CD4-positive, alpha-beta T cell treated with Interleukin-10 for 1 hour (primary cell): ENCODE measurements around the gene FGFR3.
A peak's percentile ranks its signal among the peaks of the same experiment; 100 is the strongest.

Experiments used
- DNase-seq: peaks from one replicate; pipeline ENCODE4 v3.0.0-alpha.2; 2020

Gene FGFR3

DNA sequence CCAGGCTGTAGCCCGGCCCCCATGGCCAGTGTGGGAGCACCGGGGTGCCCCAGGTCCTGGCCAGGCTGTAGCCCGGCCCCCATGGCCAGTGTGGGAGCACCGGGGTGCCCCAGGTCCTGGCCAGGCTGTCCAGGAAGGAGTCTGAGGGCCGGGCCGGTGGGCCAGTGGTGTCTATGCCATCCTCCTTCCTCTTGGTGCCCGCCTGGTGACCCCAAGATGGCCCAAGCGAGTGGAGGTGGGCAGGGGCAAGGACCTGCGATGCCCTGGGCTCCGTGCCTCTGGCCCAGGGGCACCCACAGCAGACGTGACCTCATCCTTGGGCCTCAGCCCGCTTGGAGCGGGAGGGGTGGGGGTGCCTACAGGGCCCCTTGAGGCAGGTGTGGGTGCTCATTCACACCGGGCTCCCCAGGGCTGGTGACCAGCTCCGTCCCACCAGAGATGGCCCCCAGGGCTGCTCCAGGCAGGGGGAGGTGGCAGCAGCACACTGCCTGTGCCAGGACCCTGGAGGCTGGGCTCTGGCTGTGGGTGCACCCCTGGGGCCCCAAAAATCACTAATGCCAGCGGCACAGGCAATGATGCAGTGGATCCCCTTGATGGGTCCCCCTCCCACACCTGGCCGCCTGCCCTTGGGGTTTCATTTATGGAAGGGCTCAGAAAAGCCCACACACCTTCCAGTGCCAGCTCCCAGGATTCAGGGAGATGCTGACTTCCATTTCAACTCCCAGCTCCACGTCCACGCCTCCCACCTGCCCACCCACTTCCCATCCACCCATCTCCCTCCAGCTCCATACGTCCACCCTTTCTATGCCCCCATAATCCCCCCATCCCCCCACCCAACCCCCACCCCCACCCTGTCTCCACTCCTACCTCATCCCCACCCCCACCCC is 36.0 kb upstream of the FGFR3 start:
- DNase-seq, result no peak

DNA sequence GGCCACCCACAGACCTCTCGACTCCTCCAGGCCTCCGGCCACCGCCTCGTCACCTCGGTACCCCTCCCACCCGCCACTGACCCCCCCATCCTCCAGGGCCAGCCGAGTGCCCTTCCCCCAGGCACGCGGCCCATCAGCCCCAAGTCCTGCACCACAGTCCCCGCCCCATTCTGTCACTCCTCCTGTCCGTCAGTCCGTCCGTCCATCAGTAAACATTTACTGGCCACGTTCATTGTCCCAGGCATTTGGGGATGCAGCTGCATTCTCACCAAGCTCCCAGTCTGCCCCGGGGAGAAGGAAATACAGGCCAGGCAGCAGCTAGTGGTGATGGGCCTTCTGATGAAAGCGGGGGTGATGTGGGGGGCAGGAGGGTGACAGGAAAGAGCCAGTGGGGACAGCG is 35.3 kb upstream of the FGFR3 start:
- DNase-seq, result no peak

DNA sequence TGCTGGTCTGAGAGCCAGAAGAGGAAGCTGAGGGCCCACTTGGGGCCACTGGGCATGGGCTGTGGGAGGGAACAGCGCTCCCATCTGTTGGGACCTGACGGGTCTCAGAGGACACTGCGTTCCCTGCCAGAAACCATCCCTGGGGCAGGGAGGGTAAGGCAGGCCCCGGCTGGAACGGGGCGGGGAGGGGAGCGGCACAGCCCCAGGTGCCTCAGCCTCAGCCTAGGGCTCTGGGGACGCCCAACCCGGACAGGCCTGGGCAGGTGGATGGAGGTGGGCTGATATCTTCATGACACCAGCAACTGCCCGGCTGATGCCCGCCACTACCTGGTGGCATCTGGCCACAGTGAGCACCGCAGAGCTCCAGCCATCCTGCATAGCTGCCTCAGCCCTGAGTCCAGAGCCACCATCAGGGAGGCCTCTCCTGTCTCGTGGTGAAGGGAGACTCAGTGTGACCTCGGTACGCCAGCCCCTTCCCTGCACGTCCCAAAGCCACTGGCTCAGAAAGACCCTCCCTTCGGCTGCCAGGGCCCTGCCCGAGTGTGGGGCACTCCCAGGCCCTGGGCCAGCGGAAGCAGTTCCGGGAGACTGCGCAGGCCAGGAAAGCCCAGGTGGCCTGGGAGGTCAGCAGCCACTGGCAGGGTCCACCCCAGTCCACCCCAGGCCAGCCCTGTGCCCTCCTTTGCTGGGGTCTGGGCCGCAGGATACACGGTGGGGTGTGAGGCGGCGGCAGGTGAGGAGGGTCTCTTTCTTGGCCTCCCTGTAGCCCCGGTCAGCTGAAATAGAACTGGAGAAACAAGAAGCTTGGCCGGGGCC is 34.6 kb upstream of the FGFR3 start:
- DNase-seq, result no peak

GRCh38 chr4:1759170-1759817 is 33.8 kb upstream of the FGFR3 start:
- no peak for DNase-seq

DNA sequence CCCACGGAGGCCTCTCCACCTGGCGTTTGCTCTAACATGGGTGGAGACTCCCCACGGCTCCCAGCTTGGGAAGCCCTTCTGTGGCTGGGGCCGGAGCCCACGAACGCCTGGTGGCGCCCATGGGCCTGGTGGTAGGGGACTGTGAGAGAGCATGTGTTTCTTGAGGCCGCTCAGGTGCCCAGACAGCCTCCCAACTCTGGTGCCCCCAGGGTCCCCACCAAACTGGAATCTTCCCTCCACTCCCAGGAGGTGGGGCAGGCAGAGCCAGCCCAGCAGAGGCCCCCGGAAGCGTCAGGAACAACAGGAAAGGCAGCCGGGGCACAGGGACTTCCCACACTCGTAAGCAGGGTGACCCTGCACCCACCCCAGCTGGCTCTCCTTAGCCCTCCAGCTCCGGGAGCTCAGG is 33.3 kb upstream of the FGFR3 start:
- DNase-seq, result no peak

- DNase-seq, result no peak
Measured at GRCh38 chr4:1760521-1761071, 32.5 kb upstream of the FGFR3 start.

GRCh38 chr4:1761130-1761689 is 31.9 kb upstream of the FGFR3 start:
- DNase-seq, result no peak

DNA sequence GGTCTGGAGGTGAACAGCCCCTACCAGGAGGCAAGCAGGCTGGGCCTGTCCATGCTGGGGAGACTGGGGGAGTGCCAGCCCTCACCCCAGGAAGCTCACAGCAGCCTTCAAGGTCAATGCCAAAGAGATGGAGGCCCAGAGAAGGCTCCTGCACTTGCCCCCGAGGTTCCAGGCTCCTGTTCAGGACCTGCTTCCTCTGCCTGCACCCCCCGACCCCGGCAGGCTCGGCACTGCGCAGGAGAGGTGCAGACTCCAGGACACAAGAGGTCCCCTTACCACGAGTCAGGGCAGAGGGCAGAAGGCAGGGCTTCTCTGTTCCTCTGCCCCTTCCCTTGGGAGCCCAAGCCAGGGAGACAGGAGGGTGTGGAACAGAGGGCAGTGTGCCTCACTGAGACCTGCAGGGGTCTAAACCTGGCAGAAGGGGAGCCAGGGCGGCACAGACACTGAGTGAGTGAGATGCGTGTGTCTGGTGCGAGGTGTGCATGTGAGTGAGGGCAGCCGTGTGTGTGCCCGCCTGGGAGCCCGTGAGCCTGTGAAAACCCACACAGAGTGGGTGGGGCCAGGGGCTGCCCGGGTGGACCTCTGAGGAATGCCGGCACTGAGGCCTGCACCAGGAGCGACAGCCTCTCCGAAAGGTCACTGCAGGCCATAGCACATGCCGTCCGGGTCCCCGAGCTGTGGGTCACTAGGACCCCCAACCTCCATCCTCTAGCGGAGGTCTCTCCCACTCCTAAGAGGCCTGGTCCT is 30.7 kb upstream of the FGFR3 start:
- DNase-seq, result no peak

DNA sequence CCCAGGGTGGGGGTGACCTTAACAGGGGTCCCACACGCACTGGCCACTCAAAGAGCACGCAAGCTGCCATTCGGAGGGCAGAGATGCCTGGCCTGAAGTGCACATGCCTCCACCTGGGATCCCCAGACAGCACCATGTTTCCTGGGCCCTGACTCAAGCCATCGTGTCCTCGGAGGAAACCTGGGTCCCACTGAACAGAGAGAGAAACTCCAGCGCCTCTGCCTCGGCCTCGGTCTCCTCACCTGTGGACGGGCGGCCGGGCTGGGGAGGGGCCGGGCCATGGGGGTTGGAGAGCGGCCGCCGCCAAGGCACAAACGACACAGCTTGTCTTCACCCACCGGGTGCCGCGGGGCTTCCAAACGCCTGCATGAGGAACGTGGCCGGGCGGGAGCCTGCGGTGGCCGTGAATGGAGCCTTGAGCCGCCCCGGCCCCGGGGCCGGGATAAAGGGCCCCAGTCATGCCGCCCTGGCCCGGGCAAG is 30.0 kb upstream of the FGFR3 start:
- DNase-seq, result no peak

- no peak for DNase-seq
Measured at GRCh38 chr4:1763550-1764080, 29.5 kb upstream of the FGFR3 start.

- no peak for DNase-seq
Measured at GRCh38 chr4:1764670-1765069, 28.4 kb upstream of the FGFR3 start.

DNA sequence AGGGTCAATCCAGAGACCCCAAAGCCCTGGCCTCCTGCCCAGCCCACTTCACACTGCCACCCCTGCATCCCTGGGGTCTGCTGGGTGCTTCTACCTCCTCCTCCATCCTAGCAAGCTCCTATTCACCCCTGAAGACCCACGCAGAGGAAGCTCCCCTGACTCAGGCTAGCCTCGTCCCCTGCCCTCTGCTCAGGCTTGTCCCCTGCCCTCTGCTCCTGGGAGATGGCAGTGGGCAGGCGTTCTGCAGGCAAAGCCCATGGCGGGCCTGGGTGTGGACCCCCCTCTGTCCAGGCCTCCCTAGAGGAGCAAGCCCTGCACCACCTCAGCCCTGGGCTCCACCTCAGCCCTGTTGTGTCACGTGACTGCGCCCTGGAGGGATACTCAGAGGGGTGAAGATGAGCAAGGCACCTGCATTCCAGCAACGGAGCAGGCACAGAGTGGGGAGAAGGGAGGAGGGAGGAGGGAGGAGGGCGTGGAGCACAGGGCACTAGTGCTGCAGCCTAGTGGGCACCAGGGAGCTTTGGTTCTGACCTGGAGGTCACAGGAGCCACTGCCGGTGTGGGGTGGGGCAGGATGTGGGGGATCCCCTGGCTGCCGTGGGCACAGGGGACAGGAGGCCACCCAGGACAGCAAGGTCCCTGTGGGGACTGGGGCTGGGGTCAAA is 27.6 kb upstream of the FGFR3 start:
- DNase-seq, result no peak

DNA sequence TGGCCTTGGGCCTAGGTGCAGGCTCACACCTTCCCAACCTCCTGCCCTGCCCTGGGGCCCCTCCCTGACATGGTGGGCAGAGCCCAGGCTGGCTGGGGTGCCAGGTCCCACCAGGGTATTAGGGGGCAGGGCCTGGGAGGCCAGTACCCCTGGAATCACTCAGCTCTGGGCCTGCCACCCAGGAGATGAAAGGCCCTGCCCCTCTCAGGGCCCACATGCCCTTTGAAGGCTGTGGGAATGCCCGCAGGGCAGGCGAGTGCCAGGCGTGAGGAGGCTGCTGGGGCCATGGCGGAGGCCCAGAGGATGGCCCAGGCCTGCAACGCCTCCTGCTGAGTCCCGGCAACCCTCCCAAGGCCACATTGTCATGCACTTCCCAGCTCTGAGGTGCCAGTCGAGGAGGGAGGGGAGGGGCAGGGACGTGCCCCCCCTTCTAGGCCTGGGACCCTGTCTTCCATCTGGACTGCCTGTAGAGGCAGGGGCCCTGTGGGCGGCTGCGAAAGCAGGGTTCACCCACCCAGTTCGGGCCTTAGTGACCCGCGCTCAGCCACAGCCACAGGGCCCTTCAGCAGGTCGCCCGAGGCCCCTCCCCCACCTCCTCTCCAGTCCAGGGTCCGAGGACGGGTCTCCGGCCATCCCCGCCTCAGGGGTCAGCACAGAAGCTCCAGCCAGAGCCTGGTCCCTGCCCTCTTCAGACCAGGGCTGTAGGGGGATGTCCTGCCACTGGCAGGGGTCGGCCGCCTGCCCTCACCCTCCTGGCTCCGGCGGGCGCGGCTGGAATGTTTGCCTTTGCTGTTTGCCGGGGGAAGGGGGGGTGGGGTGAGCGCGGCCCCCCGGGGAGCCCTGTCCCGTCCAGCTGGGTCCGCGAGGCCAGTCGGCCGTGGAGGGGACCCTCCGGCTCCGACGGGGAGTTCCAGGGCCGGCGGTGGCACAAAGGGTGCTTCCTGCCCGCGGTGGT is 26.7 kb upstream of the FGFR3 start:
- DNase-seq, result no peak

- no peak for DNase-seq
Measured at GRCh38 chr4:1767061-1767769, 25.9 kb upstream of the FGFR3 start.

- DNase-seq, result peak; percentile 19
Measured at GRCh38 chr4:1767770-1768366, 25.2 kb upstream of the FGFR3 start.

- DNase-seq, result no peak
Measured at GRCh38 chr4:1768367-1769034, 24.6 kb upstream of the FGFR3 start.

GRCh38 chr4:1769692-1770091 is 23.4 kb upstream of the FGFR3 start:
- no peak for DNase-seq

DNA sequence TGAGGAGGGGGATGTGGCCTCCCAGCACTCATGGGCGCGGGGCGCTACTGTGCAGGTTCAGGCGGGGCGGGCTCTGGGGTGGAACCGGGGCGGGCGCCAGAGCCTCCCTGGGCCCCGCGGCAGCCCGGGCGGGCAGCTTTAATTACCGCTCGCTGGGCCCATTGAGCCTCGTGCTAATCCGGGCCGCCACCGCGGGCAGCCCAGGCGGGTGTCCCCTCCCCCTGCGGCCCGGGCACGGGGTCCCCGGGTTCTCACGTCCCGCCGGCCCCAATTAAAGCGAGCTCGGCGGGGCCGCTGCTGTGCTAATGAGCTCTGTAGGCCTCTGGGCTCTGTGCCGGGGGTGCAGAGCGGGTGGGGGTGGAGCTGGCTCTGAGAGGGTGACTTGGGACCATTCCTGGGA is 22.8 kb upstream of the FGFR3 start:
- no peak for DNase-seq
